Retinal pigment epithelial cell (primary cell): Measurements from ENCODE around the gene ATP2B3.

ENCODE experiments used
- DNase-seq: peaks from one replicate; pipeline ENCODE4 v3.0.0-alpha.2; 2010; ENCODE audit warnings: low read depth
- H3K4me3 ChIP-seq: 2 replicates; pipeline ENCODE4 v1.5.1; 2011; ENCODE audit warnings: mild to moderate bottlenecking, low read length, control low read depth, moderate library complexity
- TF ChIP-seq, protein P1 (sequence below): conservative IDR thresholded peaks from 2 replicates; pipeline ENCODE4 v1.5.1; 2011; ENCODE audit warnings: low read depth, low read length, control low read depth, inconsistent platforms

The ATP2B3 gene

DNA sequence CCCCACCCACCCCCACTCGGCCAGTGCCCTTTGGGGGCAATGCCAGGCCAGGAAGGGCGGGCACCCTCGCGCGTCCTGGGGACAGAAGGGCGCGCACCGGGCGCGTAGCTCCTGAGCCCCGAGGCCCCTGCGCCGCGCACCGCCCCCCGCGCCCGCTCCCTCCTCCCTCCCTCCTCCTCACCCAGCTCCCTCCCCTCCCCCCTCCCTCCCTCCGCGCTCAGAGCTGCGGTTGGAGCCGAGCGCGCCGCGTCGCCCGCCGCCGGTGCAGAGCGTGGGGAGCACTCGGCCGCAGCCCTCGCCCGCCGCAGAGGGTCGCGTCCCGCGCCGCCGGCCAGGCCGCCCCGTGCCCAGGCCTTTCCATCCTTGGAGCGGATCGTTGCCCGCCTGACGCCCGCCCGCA is at the start of gene ATP2B3:
Gene ATP2B3 (plus strand): TSS at position 220 of the 400 bp plus-strand sequence. CDS start 18,606 bp downstream, outside the sequence.
- TF ChIP-seq, protein P1, sequence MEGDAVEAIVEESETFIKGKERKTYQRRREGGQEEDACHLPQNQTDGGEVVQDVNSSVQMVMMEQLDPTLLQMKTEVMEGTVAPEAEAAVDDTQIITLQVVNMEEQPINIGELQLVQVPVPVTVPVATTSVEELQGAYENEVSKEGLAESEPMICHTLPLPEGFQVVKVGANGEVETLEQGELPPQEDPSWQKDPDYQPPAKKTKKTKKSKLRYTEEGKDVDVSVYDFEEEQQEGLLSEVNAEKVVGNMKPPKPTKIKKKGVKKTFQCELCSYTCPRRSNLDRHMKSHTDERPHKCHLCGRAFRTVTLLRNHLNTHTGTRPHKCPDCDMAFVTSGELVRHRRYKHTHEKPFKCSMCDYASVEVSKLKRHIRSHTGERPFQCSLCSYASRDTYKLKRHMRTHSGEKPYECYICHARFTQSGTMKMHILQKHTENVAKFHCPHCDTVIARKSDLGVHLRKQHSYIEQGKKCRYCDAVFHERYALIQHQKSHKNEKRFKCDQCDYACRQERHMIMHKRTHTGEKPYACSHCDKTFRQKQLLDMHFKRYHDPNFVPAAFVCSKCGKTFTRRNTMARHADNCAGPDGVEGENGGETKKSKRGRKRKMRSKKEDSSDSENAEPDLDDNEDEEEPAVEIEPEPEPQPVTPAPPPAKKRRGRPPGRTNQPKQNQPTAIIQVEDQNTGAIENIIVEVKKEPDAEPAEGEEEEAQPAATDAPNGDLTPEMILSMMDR = no peak
- DNase-seq = no peak
- H3K4me3 ChIP-seq = no peak within 1 kb of the TSS

DNA sequence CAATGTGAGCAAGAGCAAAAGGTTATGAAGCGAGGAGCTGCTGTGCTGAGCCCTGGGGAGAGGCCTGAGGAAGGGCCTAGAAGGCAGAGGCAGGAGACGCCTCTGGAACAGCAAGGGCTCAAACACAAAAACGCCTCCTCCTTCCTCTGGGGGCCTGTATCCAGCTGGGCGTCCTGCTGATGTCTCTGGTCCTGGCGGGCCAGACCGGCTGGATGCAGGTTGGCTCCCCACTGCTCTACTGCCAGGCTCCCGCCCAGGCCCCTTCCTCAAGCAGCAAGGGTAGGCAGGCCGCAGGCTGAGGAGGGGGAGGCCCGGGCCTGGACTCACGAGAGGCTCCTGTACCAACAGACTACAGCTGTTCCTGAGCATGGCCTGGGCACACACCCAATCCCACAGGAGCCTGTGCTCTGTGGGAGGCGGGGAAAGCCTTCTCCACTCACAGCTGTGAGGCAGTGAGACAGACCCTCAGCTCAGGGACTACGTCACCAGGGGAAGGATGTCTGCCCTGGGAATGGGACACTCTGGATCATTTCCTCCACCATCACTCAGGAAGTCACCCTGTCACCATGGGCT is 49.3 kb upstream of the ATP2B3 start:
- no peak for DNase-seq
- no peak overlapping the region for H3K4me3 ChIP-seq
- TF ChIP-seq, protein P1 = no peak

DNA sequence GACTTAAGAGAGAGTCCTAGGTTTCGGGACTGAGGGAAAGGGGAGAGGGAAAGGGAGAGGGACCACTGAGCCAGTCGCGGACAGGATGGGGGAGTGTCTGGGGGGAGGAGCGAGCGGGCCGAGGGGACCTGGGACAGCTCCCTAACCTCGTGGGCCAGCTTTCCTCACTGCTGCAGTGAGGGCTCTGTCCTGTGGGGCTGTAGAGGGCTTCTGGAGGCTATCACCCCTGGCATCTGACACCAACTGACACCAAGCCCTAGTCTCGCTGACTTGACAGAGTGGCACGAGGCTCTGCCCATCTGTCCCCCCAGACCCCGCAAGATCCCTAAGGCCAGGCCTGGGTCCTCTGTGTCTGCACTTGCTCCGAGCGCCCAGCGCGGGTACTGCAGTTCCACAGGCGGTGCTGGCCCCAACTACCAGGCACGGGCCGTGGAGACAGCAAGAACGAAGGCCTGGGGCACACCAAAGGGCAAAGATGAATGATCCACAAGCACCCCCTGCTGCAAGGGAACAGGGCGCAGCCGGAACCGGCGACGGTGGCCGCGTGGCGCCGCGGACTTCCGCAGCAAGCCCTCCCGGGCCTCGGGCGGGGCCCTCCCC is 47.5 kb upstream of the ATP2B3 start:
- peak overlapping the region; percentile 65 for H3K4me3 ChIP-seq
- no peak for DNase-seq
- TF ChIP-seq, protein P1 = no peak

DNA sequence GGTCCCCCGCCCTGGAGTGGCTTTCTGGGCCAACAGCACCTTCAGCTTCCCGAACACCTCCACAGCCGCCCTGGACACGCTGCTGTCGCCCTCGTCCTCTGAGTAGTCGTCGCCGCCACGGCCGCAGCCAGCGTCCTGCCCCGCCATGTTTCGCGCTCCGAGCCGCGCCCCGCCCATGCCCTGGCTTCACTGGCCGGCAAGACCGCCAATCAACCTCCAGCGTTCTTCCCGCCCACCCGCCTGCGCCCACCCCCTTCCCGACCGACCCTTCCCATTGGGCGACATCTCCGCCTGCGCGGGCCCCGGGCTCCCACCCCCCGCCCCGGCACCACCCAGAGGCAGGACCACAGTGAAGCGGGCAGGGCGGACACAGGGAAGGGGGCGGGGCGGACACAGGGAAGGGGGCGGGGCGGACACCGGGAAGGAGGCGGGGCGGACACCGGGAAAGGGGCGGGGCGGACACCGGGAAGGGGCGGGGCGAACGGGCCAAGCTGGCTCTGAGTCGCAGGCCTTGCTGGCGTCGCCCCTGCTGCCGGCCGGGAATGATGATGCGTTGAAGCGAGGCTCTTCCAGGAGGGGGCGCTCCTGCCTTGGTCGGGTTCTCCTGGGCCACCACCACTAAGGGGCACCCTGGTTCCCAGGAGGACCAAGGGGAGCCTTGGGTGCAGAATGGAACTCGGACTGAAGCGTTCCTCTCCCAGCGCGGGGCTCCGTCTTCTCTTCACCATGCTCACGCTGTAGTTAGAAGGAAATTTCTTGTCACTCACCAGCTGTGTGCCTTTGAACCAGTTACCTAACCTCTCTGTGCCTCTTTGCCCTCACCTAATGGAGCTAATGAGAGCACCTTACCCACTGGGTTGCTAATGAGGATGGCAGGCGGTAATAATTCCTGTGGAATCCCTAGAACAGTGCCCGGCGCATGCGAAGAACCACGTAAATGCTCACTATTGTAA is 46.8 kb upstream of the ATP2B3 start, which contains the start of gene HAUS7:
Gene HAUS7 (minus strand): TSS at position 166 of the 953 bp plus-strand sequence. CDS start 19 bp downstream, at position 147.
- TF ChIP-seq, protein P1 = peak; percentile 70
- peak; percentile 45 for DNase-seq
- H3K4me3 ChIP-seq = peak within 1 kb of the TSS; percentile 65

DNA sequence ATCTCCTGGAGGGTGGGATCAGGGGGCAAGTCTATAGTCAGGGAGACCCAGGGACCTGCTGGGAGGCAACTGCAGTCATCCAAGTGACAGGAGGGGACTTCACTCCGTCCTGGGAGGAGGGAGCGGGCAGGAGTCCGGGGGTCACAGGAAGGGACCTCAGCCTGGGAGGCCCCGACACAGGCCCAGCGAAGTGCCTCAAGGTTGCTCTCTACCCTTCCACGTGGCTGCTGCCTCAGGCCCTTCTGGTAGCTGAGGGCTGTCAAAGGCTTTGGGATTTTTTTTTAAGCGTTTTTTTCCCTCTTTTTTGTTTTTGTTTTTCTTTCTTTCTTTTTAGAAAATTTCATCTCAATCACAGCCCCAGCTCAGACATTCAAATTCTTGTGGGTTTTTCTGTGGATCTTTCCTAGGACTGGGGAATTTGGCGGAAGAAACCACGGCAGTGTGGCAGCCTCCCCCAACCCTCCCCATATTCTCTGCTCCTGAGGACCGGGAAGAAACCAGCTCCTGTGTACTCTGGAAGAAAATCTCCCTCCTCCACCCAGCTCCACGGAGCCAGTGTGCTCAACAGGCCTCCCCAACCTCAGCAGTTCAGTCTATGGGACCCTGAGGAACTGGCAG is 45.7 kb upstream of the ATP2B3 start:
- no peak overlapping the region for H3K4me3 ChIP-seq
- DNase-seq = no peak
- TF ChIP-seq, protein P1 = no peak

DNA sequence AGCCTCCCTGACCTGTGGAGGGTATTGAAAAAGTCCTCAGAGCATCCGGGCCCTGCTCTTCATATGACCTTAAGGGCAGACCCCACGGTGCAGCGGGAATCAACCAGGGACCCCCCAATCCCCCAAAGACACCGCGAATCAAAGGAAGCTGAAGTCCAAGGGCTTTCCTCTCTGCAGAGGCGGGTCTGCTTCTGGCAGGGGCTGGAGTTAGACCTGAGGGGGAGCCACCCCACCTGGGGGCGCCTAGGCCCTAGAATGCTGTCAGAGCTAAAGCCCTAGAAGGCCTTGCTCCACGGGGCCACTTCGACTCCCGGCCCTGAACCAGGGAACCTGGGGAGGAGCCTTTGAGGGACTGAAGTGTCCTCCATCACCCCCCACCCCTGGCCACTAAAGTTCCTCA is 44.3 kb upstream of the ATP2B3 start:
- TF ChIP-seq, protein P1 = no peak
- no peak overlapping the region for H3K4me3 ChIP-seq
- DNase-seq = no peak
